ENCODE data around the gene KLK2. TPM values are rescaled to one million over a fixed set of nuclear protein-coding genes. Genes with fewer than 3 reads are reported as not detected.

Gene KLK2
- total RNA-seq, 1 experiment from 2014 or later, result not detected

- H3K4me3 ChIP-seq (replicated peaks in 1 of 2; ENCODE audit: low read depth in 1 of 2, low read length in 2 of 2), result no peak overlapping the region
- no peaks in the 10 kb centered on the region for H3K9me2 ChIP-seq (ENCODE audit: insufficient read depth)
- intact Hi-C loops (cut with micrococcal nuclease), result no loop called here
- H3K79me2 ChIP-seq (ENCODE audit: insufficient read depth, low read length), result no peaks in the 10 kb centered on the region
- no peak overlapping the region for H2AFZ ChIP-seq (ENCODE audit: low read depth, low read length, poor library complexity, severe bottlenecking)
- CTCF ChIA-PET, result no interaction called here
- H3K36me3 ChIP-seq (ENCODE audit: control insufficient read depth in 1 of 2, insufficient read depth in 2 of 2, low read length in 2 of 2), result no peaks in the 10 kb centered on the region
- H3K4me2 ChIP-seq (ENCODE audit: low read length), result no peak overlapping the region
- BruUV-seq (replicated peaks), result no TSS peak
- POLR2A ChIA-PET, result no interaction called here
- H3K9ac ChIP-seq (ENCODE audit: low read length), result no peak overlapping the region
- DNase-seq (ENCODE audit: low read depth, low spot score) (no peak), ATAC-seq (no peak)
- no peaks in the 10 kb centered on the region for H3K4me1 ChIP-seq (ENCODE audit: control insufficient read depth in 1 of 2, insufficient read depth in 2 of 2, low read length in 2 of 2)
- no peaks in the 10 kb centered on the region for H3K9me3 ChIP-seq (ENCODE audit: control insufficient read depth in 1 of 2, insufficient read depth in 1 of 2, low read depth in 1 of 2, low read length in 2 of 2)
- RAD21 ChIA-PET (ENCODE audit: low non-redundant PET in 1 of 2, low total read pairs in 2 of 2, uncharacterized antibody in 2 of 2, unreplicated experiment in 2 of 2), result no interaction called here
- H3K27me3 ChIP-seq (ENCODE audit: insufficient read depth, low read length), result peaks cover 73% of the 10 kb centered on the region
- TF ChIP-seq CTCF (IDR thresholded peaks at IDR 0.05 in 2 of 3, conservative IDR thresholded peaks at IDR 0.05 in 1 of 3; ENCODE audit: borderline replicate concordance in 1 of 3, insufficient read depth in 1 of 3, low read depth in 2 of 3, low read length in 2 of 3) (no peak), SP1 (IDR thresholded peaks at IDR 0.05; ENCODE audit: low read depth) (no peak), SRF (IDR thresholded peaks at IDR 0.05; ENCODE audit: low read depth) (no peak), POLR2AphosphoS5 (IDR thresholded peaks at IDR 0.05; ENCODE audit: low read depth, low read length) (no peak), EGR1 (IDR thresholded peaks at IDR 0.05; ENCODE audit: low read depth) (no peak), ZBTB33 (IDR thresholded peaks at IDR 0.05; ENCODE audit: extremely low read depth, insufficient replicate concordance, low read length) (no peak), ELF1 (IDR thresholded peaks at IDR 0.05; ENCODE audit: borderline replicate concordance, low read depth) (no peak), FOSL1 (IDR thresholded peaks at IDR 0.05; ENCODE audit: low read depth) (no peak), JUND (IDR thresholded peaks at IDR 0.05) (no peak), REST (IDR thresholded peaks at IDR 0.05; ENCODE audit: low read depth) (no peak), ATF3 (IDR thresholded peaks at IDR 0.05) (no peak), EZH2phosphoT487 (IDR thresholded peaks at IDR 0.05; ENCODE audit: borderline replicate concordance) (no peak), EZH2 (IDR thresholded peaks at IDR 0.05) (no peak), TCF7L2 (IDR thresholded peaks at IDR 0.05; ENCODE audit: borderline replicate concordance, extremely low read depth, insufficient read depth, insufficient read length) (no peak), SIN3A (IDR thresholded peaks at IDR 0.05; ENCODE audit: low read depth) (no peak), ZFX (IDR thresholded peaks at IDR 0.05) (no peak), CEBPB (IDR thresholded peaks at IDR 0.05; ENCODE audit: low read depth) (no peak), RAD21 (IDR thresholded peaks at IDR 0.05; ENCODE audit: low read depth) (no peak), YY1 (IDR thresholded peaks at IDR 0.05; ENCODE audit: extremely low read depth, insufficient replicate concordance, low read depth, low read length) (no peak), POLR2A (IDR thresholded peaks at IDR 0.05; ENCODE audit: borderline replicate concordance, extremely low read depth, insufficient read depth, insufficient read length) (no peak)
- H3K27ac ChIP-seq (ENCODE audit: low read depth, low read length), result no peak overlapping the region
- no peaks in the 10 kb centered on the region for H4K20me1 ChIP-seq (ENCODE audit: insufficient read depth)
Measured at GRCh38 chr19:50875795-50876422, 2.7 kb downstream of the KLK2 start.

All from HCT116 (cell line).